DND-41 (cell line): Measurements from ENCODE around the gene HBA2.

Experiments
- EZH2 ChIP-seq: IDR thresholded peaks from 3 replicates; pipeline ENCODE4 v1.6.1; 2012; ENCODE audit warnings: borderline replicate concordance, low read depth, mild to moderate bottlenecking, moderate library complexity, low read length, inconsistent platforms; ENCODE audit not compliant: severe bottlenecking
- TF ChIP-seq, protein P1 (sequence below): IDR thresholded peaks from 2 replicates; pipeline ENCODE4 v1.5.1; 2012; ENCODE audit warnings: borderline replicate concordance, low read length, moderate library complexity, mild to moderate bottlenecking; ENCODE audit not compliant: poor library complexity, severe bottlenecking; ENCODE audit errors: extremely low read depth

DNA sequence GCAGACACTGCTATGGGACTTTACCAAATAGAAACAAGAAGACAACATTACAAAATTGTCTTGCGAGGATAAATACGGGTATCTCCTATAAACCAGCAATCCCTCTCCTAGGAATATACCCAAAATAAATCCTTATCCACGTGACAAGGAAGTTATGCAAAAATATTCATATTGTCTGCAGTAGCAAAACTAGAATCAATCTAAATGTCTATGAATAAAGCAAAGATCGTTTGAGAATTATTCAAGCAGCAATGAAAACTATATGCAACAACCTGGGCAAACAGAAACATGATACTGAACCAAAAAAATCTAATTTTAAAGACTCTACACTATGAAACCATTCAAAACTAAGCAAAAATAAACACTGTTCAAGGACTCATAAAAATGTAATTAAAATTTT, 47.3 kb downstream of the HBA2 start:
- TF ChIP-seq EZH2, result no peak
- TF ChIP-seq, protein P1, sequence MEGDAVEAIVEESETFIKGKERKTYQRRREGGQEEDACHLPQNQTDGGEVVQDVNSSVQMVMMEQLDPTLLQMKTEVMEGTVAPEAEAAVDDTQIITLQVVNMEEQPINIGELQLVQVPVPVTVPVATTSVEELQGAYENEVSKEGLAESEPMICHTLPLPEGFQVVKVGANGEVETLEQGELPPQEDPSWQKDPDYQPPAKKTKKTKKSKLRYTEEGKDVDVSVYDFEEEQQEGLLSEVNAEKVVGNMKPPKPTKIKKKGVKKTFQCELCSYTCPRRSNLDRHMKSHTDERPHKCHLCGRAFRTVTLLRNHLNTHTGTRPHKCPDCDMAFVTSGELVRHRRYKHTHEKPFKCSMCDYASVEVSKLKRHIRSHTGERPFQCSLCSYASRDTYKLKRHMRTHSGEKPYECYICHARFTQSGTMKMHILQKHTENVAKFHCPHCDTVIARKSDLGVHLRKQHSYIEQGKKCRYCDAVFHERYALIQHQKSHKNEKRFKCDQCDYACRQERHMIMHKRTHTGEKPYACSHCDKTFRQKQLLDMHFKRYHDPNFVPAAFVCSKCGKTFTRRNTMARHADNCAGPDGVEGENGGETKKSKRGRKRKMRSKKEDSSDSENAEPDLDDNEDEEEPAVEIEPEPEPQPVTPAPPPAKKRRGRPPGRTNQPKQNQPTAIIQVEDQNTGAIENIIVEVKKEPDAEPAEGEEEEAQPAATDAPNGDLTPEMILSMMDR, result no peak
